MG63 (cell line): ENCODE measurements around the gene CIAO3. TPM values are rescaled to one million over a fixed set of nuclear protein-coding genes. Genes with fewer than 3 reads are reported as not detected.

Experiments used
- DNase-seq: peaks from one replicate; pipeline ENCODE4 v3.0.0-alpha.2; 2020
- H3K27me3 ChIP-seq: fragments of 250-450 bp; sonication (Bioruptor Pico); 2 replicates; pipeline ENCODE4 v1.5.1; 2020; ENCODE audit warnings: mild to moderate bottlenecking, moderate library complexity
- H3K36me3 ChIP-seq: fragments of 250-450 bp; sonication (Bioruptor Pico); 2 replicates; pipeline ENCODE4 v1.5.1; 2020; ENCODE audit warnings: mild to moderate bottlenecking, moderate library complexity
- H3K4me3 ChIP-seq: fragments of 250-450 bp; sonication (Bioruptor Pico); 2 replicates; pipeline ENCODE4 v1.5.1; 2020; ENCODE audit warnings: mild to moderate bottlenecking, moderate library complexity
- H3K9me3 ChIP-seq: fragments of 250-450 bp; sonication (Bioruptor Pico); 2 replicates; pipeline ENCODE4 v1.5.1; 2020; ENCODE audit warnings: mild to moderate bottlenecking, moderate library complexity
- total RNA-seq: library from RNA; depleted of rRNA; stranded (reverse); fragments of >200 nt; shearing (Covaris generic); gene quantifications from 2 replicates; pipeline ENCODE4 v1.2.3, GENCODE V29; 2014; ENCODE audit warnings: low replicate concordance

CIAO3 gene
- total RNA-seq, 1 experiment from 2014 or later = 39.0 TPM

DNA sequence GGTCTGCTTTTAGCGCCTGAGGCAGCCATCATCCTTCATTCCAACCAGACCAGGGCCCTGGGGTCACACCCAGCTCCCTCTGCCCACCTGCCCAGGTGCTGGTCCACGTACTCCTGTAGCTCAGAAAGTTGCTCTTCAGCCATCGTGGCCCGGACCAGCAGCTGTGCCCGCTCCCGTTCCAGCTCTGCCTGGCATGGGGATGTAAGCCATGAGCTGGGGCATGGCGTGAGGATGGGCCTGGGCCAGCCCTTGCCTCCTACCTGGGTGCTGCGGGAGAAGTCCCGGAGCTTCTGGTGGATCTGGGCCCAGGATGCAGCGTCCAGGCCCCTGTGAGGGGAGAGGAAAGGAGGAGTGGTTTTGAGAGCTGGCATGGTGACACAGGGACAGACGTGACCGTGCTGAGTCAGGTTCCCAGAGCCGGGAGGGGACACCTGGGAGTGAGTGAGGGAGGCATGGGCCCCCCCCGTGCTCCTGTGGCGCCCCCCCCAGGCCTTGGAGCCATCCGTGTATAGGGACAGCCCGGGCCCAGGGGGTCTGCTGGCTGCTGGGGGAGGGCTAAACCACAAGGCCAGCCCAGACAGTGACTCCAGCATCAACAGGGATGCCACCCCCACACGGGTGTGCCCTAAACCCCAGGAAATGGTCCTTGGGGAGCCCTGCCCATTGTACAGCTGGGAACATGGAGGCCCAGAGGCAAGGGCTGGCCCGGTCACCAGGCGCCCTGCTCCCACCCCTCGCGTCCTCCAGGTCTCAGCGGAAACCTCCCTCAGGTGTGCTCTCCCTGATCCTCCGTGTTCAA lies 17.8 kb downstream of the CIAO3 start:
- peaks cover 2% of the 10 kb centered on the region; the same call in 1 of the 2 replicates for H3K27me3 ChIP-seq
- H3K36me3 ChIP-seq = peaks cover 4% of the 10 kb centered on the region; the same call in 1 of the 2 replicates
- H3K4me3 ChIP-seq = no peak overlapping the region
- DNase-seq = no peak
- H3K9me3 ChIP-seq = no peaks in the 10 kb centered on the region

DNA sequence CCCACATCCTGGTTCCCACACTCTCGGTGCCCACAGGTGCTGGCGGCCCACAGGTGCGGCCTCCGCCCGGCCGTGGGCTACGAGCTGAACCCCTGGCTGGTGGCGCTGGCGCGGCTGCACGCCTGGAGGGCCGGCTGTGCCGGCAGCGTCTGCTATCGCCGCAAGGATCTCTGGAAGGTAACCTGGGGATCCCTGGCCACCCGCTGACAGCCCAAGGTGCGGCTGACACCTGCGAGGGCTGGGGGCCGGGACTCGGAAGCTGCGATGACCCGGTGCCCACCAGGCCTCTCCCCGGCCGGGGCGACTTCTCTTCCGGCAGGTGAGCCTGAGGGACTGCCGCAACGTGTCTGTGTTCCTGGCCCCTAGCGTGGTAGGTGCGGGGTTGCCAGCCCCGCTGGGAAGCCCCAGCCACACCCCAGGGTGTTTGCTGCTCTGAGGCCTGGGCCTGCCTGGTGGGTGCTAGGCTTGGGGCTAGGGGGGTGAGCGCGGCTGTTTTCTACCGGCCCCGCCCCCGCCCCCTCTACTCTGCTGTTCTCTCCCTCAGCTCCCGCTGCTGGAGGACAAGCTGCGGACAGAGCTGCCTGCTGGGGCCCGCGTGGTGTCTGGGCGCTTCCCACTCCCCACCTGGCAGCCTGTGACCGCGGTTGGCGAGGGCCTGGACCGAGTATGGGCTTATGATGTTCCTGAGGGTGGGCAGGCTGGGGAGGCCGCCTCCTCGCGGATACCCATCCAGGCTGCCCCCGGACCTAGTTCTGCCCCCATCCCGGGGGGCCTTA lies 18.8 kb downstream of the CIAO3 start:
- Histone ChIP-seq H3K9me3 (no peaks in the 10 kb centered on the region), H3K36me3 (peaks cover 4% of the 10 kb centered on the region; the same call in 1 of the 2 replicates), H3K27me3 (peaks cover 2% of the 10 kb centered on the region; the same call in 1 of the 2 replicates), H3K4me3 (peak overlapping the region; percentile 99)
- no peak for DNase-seq

DNA sequence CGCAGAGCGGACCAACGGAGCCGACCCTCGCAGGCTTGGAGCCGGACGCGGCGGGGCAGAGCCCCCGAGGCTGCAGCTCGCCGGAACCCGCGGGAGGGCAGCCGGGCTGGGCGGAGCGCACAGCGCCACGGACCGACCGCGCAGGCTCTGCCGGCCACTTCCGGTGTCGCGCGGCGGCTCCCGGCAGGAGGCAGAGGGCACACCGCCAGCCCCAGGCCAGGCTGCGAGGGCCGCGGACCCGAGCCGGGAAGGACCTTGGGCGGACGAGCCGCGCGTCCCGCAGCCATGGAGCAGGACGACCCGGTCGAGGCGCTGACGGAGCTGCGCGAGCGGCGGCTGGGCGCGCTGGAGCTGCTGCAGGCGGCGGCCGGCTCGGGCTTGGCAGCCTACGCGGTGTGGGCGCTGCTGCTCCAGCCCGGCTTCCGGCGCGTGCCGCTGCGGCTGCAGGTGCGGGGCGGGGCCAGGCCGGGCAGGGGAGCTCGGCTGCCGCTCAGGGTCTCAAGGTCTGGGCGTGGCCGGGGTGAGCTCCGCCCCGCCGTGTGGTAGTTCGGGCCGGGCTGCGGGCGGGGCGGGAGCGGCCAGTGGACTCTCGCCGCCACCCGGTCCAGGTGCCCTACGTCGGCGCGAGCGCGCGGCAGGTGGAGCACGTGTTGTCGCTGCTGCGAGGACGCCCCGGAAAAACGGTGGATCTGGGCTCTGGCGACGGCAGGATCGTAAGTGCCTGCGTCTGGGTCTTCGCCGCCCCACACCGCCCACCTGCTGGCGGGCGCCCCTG lies 19.6 kb downstream of the CIAO3 start, which contains the start of gene ANTKMT:
Gene ANTKMT (plus strand): TSS at position 157 of the 775 bp plus-strand sequence. CDS start 129 bp downstream, at position 286.
- Histone ChIP-seq H3K4me3 (peak within 1 kb of the TSS; percentile 99), H3K27me3 (no peaks in the 10 kb centered on the region; the same call in 1 of the 2 replicates), H3K36me3 (peaks cover 4% of the 10 kb centered on the region; the same call in 1 of the 2 replicates), H3K9me3 (no peaks in the 10 kb centered on the region)
- DNase-seq = peak; percentile 84

DNA sequence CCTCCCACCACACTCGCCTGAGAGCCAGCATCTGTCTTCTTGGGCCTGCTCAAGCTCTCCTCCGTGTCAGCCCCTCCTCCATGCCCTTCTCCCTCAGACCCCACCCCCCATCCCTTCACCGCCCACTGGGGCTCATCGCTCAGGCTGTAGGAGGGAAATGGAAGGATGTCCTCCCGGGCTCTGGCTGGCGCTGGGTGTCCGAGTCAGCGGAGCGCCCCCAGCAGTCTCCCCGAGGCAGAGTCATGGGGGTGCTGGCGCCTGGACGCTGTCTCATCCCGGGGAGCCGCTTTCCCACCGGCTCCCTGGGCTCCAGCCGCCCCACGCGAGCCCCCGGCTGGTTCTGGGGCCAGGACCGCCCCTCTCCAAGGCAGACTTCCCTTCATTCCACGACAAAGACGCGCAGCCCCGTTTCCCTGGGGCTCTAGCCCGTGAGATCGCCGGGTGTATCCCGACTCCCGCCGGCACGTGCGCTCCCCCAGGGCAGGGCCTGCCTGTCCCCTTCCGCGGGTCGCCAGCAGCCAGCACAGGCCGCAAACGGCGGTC lies 20.3 kb downstream of the CIAO3 start:
- H3K27me3 ChIP-seq = no peaks in the 10 kb centered on the region
- no peaks in the 10 kb centered on the region for H3K9me3 ChIP-seq
- H3K4me3 ChIP-seq = peak overlapping the region; percentile 99
- DNase-seq = peak; percentile 72
- peaks cover 4% of the 10 kb centered on the region; the same call in 1 of the 2 replicates for H3K36me3 ChIP-seq

GRCh38 chr16:719815-720446 lies 20.9 kb downstream of the CIAO3 start:
- Histone ChIP-seq H3K36me3 (peaks cover 4% of the 10 kb centered on the region; the same call in 1 of the 2 replicates), H3K4me3 (peak overlapping the region; percentile 99), H3K27me3 (no peaks in the 10 kb centered on the region), H3K9me3 (no peaks in the 10 kb centered on the region)
- DNase-seq = peak; percentile 43

DNA sequence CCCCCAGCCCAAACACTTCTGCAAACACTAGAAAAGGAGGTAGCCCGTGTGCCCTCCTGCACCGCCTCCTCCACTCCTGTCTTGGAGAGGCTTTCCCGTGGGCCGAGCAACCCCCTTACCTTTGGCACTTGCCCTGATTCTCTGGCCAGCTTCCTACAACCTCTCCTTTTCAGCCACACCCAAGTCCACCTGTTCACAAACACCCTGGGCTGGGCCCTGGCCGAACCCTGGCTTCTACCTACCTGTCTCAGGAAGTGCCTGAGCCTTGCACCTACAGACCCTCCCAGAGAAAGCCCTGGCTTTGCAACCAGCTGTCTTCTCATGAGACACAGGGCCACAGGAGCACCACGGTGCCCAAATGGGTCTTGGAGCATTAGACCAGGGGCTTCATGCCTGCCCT lies 21.9 kb downstream of the CIAO3 start:
- Histone ChIP-seq H3K4me3 (no peak overlapping the region), H3K27me3 (no peaks in the 10 kb centered on the region), H3K9me3 (no peaks in the 10 kb centered on the region), H3K36me3 (peaks cover 4% of the 10 kb centered on the region; the same call in 1 of the 2 replicates)
- DNase-seq = no peak

DNA sequence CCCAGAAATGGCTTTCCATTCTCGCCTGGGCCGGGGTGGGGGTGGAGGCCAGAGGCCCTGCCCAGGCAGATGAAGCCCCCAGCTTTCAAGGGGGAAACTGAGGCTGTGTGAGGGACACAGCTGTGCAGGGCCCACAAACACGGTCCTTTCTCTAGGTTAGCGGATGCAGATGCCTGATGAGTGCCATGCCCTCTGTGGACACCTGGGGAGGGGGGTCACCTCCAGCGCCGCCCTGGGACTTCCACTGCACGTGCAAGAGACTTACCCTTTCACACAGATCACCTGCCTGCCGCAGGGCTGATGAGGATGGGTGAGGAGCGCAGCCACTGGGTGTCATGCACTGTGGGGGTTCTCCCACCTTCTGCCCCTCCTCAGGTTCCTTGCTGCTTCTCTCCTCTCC lies 22.4 kb downstream of the CIAO3 start:
- DNase-seq = no peak
- no peaks in the 10 kb centered on the region for H3K27me3 ChIP-seq
- H3K9me3 ChIP-seq = no peaks in the 10 kb centered on the region
- H3K36me3 ChIP-seq = peaks cover 4% of the 10 kb centered on the region; the same call in 1 of the 2 replicates
- H3K4me3 ChIP-seq = no peak overlapping the region

DNA sequence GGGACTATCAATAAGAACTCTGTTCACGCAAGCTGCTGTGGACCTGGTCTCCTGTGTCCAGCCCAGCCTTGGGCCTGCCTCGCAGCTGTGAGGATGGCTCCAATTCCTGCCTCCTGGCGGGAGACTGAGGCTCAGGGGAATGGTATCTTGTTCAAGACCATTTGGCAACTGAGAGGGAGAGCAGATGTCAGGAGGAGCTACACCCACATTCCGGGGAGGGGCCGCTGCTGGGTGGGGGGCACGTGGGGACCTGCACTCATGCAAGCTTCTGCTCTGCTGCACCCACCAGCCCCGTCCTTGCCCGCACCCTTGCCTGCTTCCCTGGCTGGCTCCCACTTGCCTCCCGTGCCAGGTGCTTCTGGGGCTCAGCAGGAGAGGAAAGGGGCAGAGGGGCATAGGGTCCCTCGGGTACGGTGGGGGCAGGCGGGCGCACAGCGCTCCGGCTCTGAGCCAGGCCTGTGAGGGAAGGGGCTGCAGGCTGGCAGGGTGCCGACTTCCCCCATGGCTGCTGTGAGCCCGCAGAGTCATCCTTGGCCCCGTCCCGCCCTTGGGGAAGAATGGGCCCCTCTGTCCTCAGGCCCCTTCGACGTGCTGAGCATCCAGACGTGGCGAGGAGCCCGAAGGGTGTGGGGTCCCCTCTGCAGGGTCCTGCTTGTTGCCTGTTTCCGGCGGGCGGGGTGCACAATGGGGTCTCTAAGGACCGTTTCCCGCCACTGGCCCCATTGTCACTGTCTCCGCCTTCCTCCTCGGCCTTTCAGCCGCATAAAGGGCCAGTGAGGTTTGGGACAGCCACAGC lies 23.1 kb downstream of the CIAO3 start:
- H3K27me3 ChIP-seq = no peaks in the 10 kb centered on the region
- DNase-seq = no peak
- H3K4me3 ChIP-seq = no peak overlapping the region

GRCh38 chr16:716768-717325 lies 23.9 kb downstream of the CIAO3 start:
- H3K4me3 ChIP-seq = no peak overlapping the region
- no peak for DNase-seq

More for the DNA sequence above, 23.1 kb downstream of the CIAO3 start:
- Histone ChIP-seq H3K36me3 (peaks cover under 1% of the 10 kb centered on the region; the same call in 1 of the 2 replicates), H3K9me3 (no peaks in the 10 kb centered on the region)

DNA sequence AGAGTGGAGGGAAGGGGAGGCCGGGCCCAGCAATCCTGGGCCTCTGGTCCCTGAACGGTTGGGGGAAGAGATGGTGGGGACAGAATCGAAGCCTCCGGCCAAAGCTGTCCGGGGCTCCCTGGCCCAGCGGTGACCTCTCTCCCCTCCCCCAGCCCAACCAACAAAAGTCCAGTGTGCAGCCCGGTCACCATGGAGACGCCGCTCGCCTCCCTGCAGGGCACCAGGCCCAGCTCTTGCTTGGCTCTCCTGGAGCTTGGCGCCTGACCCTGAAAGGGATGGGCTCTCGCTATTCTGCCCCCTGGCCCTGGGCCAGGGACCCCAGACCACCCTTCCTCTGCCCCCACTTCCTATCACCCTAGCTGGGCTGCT lies 24.6 kb downstream of the CIAO3 start:
- H3K4me3 ChIP-seq = peak overlapping the region; percentile 19
- no peaks in the 10 kb centered on the region for H3K9me3 ChIP-seq
- DNase-seq = peak; percentile 55
- no peaks in the 10 kb centered on the region for H3K36me3 ChIP-seq
- H3K27me3 ChIP-seq = peaks cover 3% of the 10 kb centered on the region

More at GRCh38 chr16:716768-717325, 23.9 kb downstream of the CIAO3 start:
- Histone ChIP-seq H3K9me3 (no peaks in the 10 kb centered on the region), H3K27me3 (no peaks in the 10 kb centered on the region), H3K36me3 (no peaks in the 10 kb centered on the region; the same call in 1 of the 2 replicates)

DNA sequence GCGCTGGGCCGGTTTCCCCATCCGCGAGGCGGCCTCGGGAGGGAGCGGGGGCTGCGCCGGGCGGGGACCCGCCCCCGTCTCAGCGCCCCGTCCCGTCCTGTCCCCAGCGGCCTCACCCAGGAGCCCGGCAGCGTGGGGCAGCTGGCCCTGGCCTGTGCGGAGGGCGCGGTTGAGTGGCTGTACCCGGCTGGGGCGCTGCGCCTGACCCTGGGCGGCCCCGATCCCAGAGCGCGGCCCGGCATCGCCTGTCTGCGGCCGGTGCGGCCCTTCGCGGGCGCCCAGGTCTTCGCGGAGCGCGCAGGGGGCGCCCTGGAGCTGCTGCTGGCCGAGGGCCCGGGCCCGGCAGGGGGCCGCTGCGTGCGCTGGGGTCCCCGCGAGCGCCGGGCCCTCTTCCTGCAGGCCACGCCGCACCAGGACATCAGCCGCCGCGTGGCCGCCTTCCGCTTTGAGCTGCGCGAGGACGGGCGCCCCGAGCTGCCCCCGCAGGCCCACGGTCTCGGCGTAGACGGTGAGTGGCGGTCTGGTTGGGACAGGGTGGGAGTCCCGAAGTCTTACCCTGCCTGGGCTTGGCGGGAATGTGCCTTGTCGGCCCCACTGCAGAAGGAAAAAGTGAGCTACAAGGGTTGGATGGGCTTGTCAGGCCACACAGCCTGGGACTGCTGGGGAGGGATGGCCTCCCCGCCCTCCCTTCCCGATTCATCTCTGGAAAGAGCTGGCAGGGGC lies 25.2 kb downstream of the CIAO3 start:
- no peak for DNase-seq
- H3K4me3 ChIP-seq = peak overlapping the region; percentile 48
- peaks cover 7% of the 10 kb centered on the region for H3K27me3 ChIP-seq
- H3K36me3 ChIP-seq = no peaks in the 10 kb centered on the region
- no peaks in the 10 kb centered on the region for H3K9me3 ChIP-seq

DNA sequence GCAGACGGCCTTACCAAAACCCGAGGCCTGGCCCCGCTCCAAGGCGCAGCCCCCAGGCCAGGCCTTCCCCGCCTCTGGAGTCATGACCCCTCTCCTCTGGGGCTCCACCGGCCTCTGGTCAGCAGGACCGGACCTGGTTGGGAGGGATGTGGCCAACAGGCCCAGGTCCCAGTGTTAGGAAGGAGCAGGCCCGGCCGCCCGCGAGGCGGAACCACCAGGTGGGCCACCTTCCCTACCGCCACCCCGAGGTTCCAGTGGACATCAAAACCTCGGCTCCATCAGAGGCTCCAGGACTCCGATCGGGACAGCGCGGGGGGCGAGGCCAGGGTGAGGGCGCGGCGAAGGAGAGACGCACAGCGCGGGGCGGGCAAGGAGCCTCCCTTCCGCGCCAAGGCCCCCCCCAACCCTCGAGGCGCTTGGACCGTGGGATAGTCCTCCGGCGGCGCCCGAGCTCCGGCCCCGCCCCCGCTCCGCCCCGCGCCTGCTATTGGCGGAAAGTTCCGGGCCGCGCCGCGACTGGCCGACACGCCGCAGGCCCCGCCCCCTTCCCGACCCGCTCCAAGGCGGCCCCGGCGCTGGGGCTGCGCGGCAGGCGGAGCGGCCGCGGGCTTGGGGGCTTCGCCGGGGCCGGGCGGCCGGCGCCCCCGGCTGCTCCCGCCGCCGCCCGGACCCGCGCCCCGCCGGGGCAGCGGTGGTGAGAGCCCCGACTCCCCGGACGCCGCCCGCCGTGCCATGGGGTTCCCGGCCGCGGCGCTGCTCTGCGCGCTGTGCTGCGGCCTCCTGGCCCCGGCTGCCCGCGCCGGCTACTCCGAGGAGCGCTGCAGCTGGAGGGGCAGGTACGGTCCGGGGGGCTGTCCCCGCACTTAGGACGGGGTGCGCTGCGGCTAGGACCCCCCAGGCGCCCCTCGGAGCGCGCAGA lies 26.0 kb downstream of the CIAO3 start, which contains the start of gene METRN:
Gene METRN (plus strand): TSS at position 561 of the 919 bp plus-strand sequence. CDS start 172 bp downstream, at position 733.
- DNase-seq = peak; percentile 92

DNA sequence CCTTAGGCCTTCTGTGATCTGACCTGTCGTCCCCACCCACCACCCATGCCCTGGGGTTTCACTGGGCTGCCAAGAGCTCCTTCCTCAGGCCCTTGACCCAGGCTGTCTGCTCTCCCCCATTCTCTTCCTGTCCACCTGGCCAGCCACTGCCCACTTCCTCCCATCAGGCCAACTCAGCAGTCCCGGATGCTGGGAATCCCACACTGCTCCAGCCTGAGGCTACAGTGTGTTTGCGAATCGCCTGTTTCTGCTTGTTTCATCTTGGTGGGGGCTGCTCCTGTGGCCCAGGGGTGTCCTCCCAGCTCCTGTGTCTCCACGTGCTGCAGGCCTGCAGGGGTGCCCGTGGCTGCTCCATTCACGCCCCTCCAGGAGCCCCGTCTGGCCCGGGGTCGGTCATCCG lies 26.7 kb downstream of the CIAO3 start:
- no peak for DNase-seq
- H3K27me3 ChIP-seq = peaks cover 23% of the 10 kb centered on the region
- no peaks in the 10 kb centered on the region for H3K9me3 ChIP-seq
- no peak overlapping the region for H3K4me3 ChIP-seq
- H3K36me3 ChIP-seq = no peaks in the 10 kb centered on the region

More for the DNA sequence above, 26.0 kb downstream of the CIAO3 start, which contains the start of gene METRN:
- Histone ChIP-seq H3K4me3 (peak within 1 kb of the TSS; percentile 48), H3K36me3 (no peaks in the 10 kb centered on the region), H3K9me3 (no peaks in the 10 kb centered on the region), H3K27me3 (peaks cover 16% of the 10 kb centered on the region)
